Effector CD8-positive, alpha-beta T cell (primary cell): ENCODE results near the gene CCDC69.
"Not testable (repeated sequence)": the region's sequence is repeated elsewhere in the genome, so short reads cannot be mapped to it uniquely, and the experiment has no call there.

ENCODE experiments used
- DNase-seq: peaks from one replicate; lab custom pipeline; 2025; lab: John Stamatoyannopoulos, UW

Gene CCDC69

DNA sequence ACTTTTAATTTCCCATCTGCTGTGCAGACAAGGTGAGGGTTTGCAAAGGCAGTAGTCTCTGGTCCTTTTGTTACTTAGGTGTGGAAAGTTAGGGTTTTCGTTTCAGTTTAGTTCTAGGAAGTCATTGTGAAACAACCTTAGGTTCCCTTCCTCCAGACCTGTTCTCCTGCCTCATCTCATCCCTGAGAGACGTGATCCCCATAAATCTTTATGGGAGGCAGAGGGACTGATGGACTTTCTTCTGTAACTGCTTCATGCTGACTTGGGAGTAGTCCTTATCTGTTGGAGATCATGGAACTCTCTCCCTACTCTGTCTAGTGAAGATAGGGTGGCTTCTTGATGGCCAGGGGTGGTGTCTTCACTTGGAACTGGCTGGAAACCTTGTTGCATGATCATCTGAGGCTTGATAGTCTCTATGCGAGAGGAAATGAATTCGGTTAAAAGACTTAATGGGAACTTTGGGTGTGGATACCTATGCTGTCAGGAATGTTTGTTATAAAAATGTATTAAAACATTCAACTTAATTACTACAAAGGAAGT lies 21.9 kb upstream of the CCDC69 start:
- no peak for DNase-seq

DNA sequence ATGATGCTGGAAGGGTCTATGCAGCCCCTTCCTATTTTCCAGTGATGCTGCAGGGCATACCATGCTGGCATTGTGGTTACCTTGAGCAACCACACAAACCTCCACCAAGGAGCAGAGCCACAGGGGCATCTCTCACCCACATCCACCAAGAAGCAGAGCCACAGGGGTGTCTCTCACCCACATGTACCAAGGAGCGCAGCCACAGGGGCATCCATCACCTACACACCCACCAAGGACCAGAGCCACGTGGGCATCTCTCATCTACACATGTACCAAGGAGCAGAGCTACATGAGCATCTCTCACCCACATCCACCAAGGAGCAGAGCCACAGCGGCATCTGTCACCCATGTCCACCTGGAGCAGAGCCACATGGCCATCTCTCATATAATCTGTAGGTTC lies 20.3 kb upstream of the CCDC69 start:
- DNase-seq, result no peak

DNA sequence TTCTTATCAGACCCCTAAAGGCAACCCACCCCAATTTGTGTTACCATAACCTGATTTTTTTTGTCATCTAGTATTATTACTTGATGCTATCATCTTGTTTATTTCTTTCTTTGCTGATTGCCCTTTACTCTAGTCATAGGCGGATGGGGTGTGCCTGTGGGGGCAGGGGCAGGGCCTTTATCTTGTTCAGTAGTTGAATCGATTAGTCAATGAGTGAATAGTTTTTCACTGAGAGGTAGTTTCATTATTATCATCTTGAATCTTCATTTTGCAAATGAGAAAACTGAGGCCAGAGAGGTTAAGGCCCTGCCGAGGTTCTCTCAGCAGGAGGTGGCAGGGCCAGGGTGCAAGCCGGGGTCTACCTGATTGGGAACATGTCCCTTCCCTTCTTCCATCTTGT lies 19.7 kb upstream of the CCDC69 start:
- no peak for DNase-seq

DNA sequence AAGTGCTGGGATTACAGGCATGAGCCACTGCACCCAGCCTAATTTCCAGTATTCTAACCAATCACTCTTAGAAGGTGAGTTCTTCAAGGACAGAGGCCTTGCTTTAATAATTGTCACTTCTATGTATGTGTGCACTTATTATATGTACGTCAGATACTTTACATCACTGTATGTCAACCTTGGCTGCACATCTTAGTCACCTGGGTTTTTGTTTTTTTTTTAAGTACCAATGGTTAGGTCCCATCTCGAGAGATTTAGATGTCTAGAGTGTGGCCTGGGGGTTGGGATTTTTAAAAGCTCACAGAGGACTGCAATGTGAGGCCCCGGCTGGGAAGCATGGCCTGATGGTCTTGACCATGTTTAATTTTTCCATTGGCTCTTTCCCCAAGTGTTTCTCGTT lies 19.2 kb upstream of the CCDC69 start:
- DNase-seq, result no peak

DNA sequence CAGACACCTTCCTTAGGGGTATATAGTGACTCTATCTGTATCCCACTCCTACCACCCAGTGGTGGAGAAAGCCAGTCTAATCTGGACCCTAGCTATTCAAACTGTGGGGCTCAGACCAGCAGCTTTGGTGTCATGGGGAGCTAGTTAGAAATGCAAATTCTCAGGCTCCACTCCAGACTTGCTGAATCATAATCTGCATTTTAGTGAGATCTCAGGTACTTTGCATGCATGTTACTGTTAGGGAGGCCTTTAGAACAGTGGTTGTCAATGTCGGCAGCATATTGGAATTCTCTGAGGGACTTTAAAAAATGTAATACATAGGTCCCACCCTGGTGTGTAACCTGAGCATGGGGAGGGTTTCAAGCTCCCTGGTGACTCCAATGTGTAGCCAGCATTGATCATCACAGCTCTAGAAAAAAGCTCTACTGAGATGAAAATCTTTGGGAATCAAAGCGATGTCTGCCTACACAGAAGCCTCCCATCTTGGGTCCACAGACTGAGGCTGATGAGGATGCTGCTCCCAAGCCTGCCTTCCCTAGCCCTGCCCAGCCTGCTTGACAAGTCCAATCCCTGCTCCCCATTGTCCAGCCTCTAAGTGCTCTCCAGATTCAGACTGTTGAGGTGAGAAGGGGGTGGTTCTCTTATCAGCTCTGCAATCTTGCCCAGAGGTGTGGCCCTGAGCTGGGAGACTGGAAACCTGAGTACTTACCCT lies 17.2 kb upstream of the CCDC69 start:
- no peak for DNase-seq

DNA sequence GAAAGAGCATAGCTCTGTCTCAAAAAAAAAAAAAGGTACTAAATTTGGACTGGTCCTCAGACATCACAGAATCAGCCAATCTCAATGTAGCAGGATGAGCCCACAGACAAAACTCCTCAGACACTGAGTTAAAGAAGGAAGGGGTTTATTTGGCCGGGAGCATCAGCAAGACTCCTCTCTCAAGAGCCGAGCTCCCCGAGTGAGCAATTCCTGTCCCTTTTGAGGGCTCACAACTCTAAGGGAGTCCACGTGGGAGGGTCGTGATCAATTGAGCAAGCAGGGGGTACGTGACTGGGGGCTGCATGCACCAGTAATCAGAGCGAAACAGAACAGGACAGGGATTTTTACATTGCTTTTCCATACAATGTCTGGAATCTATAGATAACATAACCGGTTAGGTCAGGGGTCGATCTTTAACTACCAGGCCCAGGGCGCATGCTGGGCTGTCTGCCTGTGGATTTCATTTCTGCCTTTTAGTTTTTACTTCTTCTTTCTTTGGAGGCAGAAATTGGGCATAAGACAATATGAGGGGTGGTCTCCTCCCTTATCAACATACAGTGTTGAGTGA lies 16.5 kb upstream of the CCDC69 start:
- DNase-seq, result not testable (repeated sequence)

DNA sequence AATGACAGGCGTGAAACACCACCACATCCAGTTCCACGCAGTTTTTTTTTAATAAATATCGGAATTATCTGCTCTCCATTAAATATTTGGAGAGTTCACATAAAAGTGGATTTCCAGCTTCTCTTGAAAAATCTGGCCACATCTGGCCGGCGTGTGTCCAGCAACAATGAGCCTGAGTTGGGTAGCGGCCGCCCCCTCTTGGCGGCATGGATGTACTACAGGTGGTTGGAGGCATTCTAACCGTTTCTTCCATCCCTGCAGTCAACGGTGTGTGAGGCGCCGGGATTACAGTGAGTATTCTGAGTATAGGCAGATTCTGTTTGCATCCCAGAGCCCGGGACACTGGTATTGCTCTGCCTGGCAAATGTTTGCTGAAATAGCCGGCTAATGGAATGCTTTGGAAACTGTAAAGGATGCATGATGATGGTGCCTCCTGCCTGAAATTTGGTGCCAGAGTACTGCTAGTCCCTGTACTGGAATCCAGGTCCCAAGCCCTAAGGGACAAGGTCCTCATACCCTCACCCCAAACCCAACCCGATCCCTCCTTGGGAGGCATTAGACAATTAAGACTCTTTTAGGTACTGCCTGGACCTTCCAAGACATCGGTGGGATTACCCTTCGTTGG lies 15.5 kb upstream of the CCDC69 start:
- DNase-seq, result peak; percentile 49

DNA sequence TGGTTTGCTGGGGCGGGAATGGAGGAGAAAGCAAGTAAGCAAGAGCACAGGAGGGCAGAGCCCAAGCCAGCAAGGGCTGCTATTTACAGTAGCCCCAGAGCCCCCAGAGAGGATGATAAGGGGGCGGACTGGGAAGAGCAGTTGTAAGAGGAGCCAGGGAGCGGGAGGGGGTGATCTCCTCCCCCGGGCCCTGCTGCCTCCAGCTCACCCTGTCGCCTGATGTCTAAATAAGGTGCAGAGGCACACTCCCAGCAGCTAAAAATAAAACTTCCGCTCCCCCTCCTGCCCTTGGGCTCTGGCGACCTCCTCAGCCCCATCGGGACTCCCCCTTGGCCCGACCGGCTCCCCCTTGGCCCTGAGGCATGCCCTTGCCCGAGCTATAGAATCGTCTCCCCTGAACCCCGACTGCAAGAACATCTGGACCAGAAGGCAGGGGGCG lies 14.4 kb upstream of the CCDC69 start:
- DNase-seq, result no peak

DNA sequence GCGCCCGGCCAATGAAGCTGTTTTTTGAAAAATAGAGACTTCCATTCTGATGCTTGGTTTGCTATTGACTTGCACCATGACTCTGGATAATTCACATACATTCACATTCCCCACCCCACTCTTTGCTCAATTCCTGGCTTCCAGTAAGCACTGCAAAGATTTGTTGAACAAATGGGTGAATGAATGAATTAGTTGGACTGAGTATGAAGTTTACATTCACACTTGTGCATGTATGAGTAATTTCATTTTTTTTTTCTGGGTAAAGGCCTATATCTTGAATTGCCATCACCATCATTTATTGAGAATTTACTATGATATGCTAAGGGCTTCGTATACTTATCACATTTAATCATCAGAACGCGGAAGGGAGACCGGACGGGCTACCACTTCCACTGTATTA lies 13.8 kb upstream of the CCDC69 start:
- no peak for DNase-seq

DNA sequence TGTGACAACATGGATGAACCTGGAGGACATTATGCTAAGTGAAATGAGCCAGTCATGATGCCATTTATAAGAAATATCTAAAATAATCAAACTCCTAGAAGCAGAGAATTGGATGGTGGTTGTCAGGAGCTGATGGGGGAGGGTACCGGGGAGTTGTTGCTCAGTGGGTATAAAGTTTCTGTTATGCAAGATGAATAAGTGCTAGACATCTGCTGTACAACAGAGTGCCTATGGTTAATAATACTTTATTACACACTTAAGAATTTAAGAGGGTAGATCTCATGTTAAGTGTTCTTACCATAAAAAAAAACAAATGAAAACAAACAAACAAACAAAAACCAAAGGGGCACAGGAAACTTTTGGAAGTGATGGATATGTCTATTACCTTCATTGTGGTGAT lies 13.0 kb upstream of the CCDC69 start:
- DNase-seq, result no peak

DNA sequence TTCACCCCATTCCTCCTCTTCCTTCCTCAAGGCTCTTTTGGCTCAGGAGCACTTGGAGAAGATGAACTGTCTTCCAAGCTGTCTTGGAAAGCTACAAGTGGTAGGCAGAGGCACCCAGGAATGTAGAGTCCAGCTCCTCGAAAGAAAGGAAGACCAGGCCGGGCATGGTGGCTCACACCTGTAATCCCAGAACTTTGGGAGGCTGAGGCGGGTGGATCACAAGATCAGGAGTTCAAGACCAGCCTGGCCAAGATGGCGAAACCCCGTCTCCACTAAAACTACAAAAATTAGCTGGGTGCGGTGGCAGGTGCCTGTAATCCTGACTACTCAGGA lies 11.3 kb upstream of the CCDC69 start:
- not testable (repeated sequence) for DNase-seq

DNA sequence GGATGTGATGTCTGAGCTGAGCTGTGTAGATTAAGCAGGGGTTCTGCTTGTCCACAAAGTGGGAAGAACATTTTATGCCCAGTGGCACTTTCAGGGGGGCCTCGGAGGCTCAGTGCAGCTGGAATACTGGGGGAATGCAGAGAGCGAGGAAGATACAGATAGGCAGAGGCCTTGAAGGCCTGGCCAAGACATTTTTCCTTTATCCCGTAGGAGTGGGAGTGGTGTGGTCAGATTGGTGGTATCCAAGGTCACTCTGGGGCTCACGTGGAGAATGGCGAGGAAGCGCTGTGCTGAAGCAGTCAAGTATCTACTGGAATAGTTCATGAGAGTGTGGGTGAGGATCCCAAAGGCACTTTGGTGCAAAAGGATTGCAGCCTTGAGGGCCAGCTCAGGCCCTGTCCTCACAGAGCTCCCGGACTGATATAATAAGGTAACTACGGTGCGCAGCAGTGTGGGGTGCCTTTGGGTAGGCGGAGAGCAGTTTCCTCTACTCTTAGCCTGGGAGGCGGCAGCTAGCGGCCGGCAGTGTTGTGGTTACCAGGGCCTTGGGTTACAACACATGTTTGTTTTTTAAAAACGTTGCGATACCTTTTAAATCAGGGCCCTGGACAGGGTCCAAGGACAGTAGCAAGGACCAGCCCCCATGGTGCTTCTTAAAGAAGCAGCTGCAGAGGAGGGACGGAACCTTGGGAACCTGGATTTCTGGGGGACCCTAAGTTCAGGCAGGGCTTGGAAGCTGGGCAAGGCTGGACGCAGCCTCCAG lies 10.8 kb upstream of the CCDC69 start:
- DNase-seq, result no peak

DNA sequence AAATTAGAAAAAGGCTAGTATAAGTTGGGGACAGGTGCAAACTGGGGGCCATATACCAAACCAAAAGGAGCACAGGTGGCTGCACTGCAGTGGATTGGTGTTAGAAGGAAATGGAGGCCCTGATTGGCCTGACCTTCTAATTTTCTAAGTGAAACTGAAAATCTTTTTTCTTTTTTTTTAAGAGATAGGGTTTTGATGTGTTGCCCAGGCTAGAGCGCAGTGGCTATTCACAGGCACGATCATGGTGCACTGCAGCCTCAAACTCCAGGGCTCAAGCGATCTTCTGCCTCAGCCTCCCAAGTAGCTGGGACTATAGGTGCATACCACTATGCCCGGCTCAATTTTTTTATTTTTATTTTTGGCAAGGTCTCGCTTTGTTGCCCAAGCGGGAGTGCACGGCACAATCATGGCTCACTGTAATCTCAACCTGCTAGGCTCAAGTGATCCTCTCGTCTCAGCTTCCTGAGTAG lies 9.8 kb upstream of the CCDC69 start:
- no peak for DNase-seq

DNA sequence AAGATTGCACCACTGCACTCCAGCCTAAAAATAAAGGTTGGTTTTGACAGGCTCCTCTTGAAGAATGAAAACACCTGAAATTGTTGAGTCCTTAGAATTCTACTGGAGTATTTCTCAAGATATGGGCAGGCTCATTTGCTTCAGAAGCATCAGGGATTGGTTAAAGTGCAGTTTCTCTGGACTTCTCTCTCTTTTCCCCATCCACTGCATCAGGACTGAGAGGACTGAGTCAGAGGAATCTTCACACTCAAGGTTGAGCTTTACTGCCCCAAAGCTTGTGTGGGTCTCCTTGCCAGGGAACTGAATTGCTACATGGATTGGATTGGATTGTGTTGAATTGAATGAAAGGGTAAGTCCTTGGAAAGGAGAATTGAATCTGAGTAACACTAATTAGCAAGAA lies 7.5 kb upstream of the CCDC69 start:
- no peak for DNase-seq

DNA sequence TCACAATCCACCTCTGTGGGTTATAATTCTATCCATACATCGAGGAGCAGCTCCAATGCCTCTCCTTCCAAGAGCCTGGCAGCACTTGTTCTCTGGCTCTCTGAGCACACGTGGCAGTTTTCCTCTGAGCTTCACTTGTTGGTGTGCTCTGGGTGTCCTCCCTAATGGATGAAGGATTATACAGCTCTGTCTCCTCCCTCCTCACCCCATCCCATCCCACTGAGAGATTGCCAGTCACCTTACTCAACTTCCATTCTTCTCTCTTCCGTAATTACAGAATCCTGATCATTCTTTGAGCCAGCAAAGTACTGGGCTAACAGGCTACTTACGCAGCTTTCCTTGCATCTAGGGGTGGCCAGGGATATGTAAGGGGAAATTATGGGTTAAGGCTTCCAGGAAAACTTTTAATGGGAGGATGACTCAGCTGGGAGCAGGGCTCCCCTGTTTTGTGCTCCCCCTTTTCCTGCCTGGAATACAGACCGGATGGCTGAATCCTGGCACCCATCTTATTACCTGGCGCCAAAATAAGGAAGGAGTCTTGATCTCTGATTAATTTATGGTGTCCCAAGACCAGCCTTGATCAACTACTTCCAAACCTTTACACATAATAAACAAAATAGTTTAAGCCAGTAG lies 6.3 kb upstream of the CCDC69 start:
- no peak for DNase-seq

DNA sequence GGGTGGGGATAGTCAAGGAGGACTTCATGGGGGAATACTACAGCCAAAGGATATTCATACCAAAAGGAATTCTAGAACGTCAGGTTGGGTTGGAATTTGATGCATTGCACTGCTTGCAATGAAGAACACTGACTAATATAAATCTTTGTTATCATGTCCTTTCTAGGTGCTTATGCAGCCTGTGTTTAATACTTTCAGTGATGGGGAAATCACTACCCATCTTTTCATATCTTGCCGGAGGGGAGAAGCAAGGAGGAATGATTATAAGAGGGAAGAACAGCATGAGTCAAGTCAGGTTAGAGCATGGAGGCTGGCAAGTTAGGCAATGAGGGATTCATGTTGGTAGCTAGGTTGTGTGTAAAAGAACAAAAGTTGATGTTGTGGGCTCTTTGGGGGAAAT lies 5.1 kb upstream of the CCDC69 start:
- DNase-seq, result no peak

DNA sequence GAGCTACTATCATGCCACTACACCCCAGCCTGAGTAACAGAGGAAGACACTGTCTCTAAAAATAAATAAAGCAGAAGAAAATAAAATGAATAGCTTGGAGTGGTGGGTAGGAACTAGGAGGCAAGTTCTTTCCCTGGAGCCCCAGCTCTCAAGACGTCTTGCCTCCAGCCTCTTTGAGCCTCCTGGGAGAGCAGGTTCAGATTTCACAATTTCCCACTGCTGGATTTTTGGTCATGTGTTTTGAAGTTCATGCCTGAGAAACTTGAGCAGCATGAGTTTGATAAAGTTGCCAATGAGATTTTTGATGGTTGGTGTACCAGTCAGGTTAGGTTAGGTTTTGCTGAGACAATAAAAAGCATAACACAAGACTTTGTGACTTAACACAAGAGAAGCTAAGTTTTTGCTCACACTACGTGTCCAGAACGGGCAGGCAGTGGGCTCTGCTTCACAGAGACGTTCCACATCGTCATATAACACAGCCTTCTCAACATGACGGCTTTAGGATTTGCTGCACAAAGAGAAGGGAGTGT lies 4.1 kb upstream of the CCDC69 start:
- DNase-seq, result no peak

DNA sequence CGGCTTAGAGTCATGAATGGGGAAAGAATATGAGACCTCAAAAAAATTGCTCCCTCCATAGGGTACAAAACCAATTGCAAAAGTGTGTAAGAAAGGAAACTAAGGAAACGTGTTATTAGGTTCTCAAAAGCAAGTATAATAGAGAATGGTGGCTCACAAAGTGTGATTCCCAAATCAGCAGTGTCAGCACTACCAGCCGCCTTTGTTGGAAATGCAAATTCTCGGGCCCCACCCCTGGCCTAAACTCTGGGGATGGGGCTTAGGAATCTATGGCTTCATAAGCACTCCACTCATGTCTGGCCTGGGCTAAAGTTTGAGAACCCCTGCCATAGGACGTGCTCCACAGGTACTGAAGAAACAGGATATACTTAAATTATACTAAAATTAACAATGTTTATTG lies 1.6 kb upstream of the CCDC69 start:
- DNase-seq, result no peak

DNA sequence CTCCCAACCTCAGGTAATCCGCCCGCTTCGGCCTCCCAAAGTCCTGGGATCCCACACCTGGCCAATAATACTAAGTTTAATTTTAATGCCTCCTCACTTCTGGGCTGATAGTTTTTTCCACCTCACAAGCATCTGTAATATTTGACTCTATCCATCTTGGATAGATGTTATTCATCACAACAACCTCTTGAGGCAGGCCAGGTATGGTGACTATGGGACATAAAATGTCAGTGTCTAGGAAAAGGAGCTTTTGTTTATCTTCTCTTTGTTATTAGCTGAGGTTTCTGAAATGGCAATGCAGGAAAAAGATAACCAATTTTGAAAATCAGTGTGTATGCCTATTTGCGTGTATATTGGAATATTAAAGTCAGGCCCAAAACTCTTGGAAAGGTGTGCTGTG lies 1.2 kb upstream of the CCDC69 start:
- DNase-seq, result no peak

DNA sequence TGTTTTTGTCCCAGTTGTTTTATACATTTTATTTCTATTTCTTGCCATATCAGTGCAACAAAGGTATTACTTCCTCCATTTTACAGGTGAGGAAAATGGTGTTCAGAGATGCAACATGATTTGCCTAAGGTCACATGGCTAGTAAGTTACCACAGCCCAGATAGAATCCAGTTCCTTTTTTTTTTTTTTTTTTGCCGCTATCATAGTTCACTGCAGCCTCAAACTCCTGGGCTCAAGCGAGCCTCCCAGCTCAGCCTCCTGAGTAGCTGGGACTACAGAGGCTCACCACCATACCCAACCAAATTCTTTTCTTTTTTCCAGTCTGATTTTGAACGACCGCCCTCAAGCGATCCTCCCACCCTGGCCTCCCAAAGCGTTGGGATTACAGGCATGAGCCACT lies 480 bp upstream of the CCDC69 start:
- no peak for DNase-seq

DNA sequence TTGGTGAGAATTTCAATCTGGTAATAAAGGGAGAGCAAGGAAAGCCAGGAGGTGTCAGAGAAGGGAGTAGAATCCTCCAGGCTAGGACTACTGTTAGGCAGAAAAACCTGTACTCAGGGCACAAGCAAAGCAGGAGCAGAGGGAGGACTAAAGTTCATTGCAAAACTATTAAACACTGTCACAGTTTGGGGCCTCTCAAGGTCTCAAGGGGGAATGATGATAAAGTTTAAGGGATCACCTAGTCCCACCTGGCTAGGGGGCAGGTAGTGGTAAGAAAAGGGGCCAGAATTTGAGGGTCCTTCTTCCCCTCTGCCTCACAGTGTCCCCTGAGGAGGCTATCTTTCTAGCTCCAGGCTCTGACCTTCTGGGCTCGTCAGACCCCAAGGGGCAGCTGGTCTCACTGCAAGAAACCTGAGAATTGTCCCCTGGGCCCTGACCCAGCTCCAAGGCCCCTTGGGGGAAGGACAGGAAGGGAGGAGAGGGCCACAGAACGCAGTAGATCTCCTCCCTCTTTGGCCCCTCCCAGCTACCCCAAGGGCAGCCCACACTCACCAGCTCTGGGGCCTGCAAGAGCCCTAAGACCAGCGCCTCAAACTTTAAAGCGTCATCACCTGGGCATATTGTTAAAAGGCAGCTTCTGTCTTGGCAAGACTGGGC lies 974 bp downstream of the CCDC69 start:
- no peak for DNase-seq
